ENCODE measurements around the gene NUFIP2. TPM values are rescaled to one million over a fixed set of nuclear protein-coding genes. Genes with fewer than 3 reads are reported as not detected.
"Not testable (repeated sequence)": the region's sequence is repeated elsewhere in the genome, so short reads cannot be mapped to it uniquely, and the experiment has no call there.

Gene NUFIP2, protein sequence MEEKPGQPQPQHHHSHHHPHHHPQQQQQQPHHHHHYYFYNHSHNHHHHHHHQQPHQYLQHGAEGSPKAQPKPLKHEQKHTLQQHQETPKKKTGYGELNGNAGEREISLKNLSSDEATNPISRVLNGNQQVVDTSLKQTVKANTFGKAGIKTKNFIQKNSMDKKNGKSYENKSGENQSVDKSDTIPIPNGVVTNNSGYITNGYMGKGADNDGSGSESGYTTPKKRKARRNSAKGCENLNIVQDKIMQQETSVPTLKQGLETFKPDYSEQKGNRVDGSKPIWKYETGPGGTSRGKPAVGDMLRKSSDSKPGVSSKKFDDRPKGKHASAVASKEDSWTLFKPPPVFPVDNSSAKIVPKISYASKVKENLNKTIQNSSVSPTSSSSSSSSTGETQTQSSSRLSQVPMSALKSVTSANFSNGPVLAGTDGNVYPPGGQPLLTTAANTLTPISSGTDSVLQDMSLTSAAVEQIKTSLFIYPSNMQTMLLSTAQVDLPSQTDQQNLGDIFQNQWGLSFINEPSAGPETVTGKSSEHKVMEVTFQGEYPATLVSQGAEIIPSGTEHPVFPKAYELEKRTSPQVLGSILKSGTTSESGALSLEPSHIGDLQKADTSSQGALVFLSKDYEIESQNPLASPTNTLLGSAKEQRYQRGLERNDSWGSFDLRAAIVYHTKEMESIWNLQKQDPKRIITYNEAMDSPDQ
- 10 to 100 TPM; 71.4 to 73.5 TPM for total RNA-seq
- polyA plus RNA-seq = 14.7 TPM

DNA sequence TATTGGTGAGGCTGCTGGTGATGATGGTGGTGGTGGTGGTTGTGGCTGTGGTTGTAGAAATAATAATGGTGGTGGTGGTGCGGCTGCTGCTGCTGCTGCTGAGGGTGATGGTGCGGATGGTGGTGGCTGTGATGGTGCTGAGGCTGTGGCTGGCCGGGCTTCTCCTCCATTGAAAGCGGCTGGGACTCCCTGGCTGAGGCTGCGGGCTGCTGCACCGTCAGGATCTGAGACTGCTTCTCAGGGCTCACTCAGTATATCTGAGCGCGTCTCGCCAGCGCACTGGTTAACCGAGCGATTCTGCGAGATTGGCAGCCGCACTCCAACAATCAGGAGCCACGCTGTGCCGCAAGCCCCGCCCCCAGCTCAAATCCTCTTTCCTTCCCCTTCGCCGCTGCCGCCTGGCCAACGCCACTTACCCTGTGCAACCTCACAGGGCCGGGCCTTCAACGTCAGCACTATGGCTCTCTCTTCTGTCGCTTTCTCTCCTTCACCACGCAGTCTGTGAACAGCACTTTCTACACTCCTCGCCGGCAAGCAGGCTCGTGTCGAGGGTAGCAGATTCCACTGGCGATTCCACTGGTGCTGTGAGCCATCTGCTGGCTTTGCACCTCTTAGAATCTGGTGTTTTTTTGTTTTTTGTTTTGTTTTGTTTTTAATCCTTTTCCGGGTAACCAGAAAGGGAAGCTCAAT lies at the start of gene NUFIP2:
Gene NUFIP2, minus strand, starts transcription at position 259 of the 690 bp plus-strand sequence. Its CDS starts 89 bp downstream, at position 170.
- Histone ChIP-seq H3K4me3 (ENCODE audit: low read length) (peak within 1 kb of the TSS; percentile 93), H3K27ac (ENCODE audit: low read depth, low read length) (peak within 1 kb of the TSS; percentile 75), H3K36me3 (ENCODE audit: insufficient read depth, low read length) (no peaks in the 10 kb centered on the region), H3K27me3 (ENCODE audit: insufficient read depth, low read length, poor library complexity, severe bottlenecking) (no peaks in the 10 kb centered on the region), H3K9me3 (ENCODE audit: low read length) (no peaks in the 10 kb centered on the region), H3K4me1 (ENCODE audit: insufficient read depth, low read length) (peaks cover 36% of the 10 kb centered on the region)
- Mint-ChIP-seq H3K4me3 (peak within 1 kb of the TSS; percentile 97 to 100 (median 100)), H3K27me3 (peaks cover 0 to 4% of the 10 kb centered on the region in 2 donors), H3K36me3 (peaks cover 0 to 31% (median 4%) of the 10 kb centered on the region in 3 donors), H3K9me3 (peaks cover 0 to 2% (median 0%) of the 10 kb centered on the region in 5 donors), H3K27ac (peak within 1 kb of the TSS; percentile 89 to 100 (median 99)), H3K4me1 (peaks cover 40 to 50% (median 42%) of the 10 kb centered on the region in 3 donors)
- DNase-seq = peak; percentile 96 to 98 (median 98)
- ChIA-PET CTCF (interaction anchor here (0.7 to 1.4 kb wide), 4 partner anchors 15 to 145 kb away, joined by 3 to 8 read pairs (median 3); no protein-coding TSS in a partner anchor), POLR2A (interaction anchor here (0.7 to 3.1 kb wide), 13 partner anchors 9 to 649 kb away, joined by 3 to 11 read pairs (median 5); partner anchors contain the start of genes BLTP2, TAOK1 and TP53I13)

GRCh38 chr17:29342158-29342765 lies 48.3 kb upstream of the NUFIP2 start:
- no peak for DNase-seq
- no peak overlapping the region for H3K4me3 ChIP-seq (ENCODE audit: low read length)
- Mint-ChIP-seq H3K4me1 (no peaks in the 10 kb centered on the region), H3K27ac (no peak overlapping the region), H3K4me3 (no peak overlapping the region), H3K9me3 (no peaks in the 10 kb centered on the region), H3K27me3 (peaks cover 0 to 26% of the 10 kb centered on the region in 2 donors), H3K36me3 (no peaks in the 10 kb centered on the region)
- H3K4me1 ChIP-seq (ENCODE audit: insufficient read depth, low read length) = no peaks in the 10 kb centered on the region
- ChIA-PET POLR2A (no interaction called here), CTCF (no interaction called here)
- no peak overlapping the region for H3K27ac ChIP-seq (ENCODE audit: low read depth, low read length)
- no peaks in the 10 kb centered on the region for H3K36me3 ChIP-seq (ENCODE audit: insufficient read depth, low read length)
- no peaks in the 10 kb centered on the region for H3K9me3 ChIP-seq (ENCODE audit: low read length)
- no peaks in the 10 kb centered on the region for H3K27me3 ChIP-seq (ENCODE audit: insufficient read depth, low read length, poor library complexity, severe bottlenecking)

GRCh38 chr17:29341726-29342125 lies 47.8 kb upstream of the NUFIP2 start:
- H3K4me1 ChIP-seq (ENCODE audit: insufficient read depth, low read length) = no peaks in the 10 kb centered on the region
- Mint-ChIP-seq H3K4me3 (no peak overlapping the region), H3K27ac (no peak overlapping the region), H3K36me3 (no peaks in the 10 kb centered on the region), H3K4me1 (no peaks in the 10 kb centered on the region), H3K27me3 (peaks cover 0 to 26% of the 10 kb centered on the region in 2 donors), H3K9me3 (no peaks in the 10 kb centered on the region)
- no peaks in the 10 kb centered on the region for H3K27me3 ChIP-seq (ENCODE audit: insufficient read depth, low read length, poor library complexity, severe bottlenecking)
- DNase-seq = no peak
- H3K36me3 ChIP-seq (ENCODE audit: insufficient read depth, low read length) = no peaks in the 10 kb centered on the region
- H3K4me3 ChIP-seq (ENCODE audit: low read length) = no peak overlapping the region
- no peak overlapping the region for H3K27ac ChIP-seq (ENCODE audit: low read depth, low read length)
- ChIA-PET POLR2A (no interaction called here), CTCF (no interaction called here)
- no peaks in the 10 kb centered on the region for H3K9me3 ChIP-seq (ENCODE audit: low read length)

DNA sequence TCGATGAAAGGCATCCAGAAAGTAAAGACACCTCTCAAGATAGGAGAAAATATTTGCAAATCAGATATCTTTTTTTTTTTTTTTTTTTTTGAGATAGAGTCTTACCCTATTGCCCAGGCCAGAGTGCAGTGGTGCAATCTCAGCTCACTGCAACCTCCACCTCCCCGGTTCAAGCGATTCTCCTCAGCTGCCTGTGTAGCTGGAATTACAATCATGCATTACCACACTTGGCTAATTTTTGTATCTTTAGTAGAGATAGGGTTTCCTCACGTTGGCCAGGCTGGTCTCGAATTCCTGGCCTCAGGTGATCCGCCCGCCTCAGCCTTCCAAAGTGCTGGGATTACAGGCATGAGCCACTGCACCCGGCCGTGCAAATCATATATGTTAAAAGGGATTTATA lies 45.1 kb upstream of the NUFIP2 start:
- H3K9me3 ChIP-seq (ENCODE audit: low read length); H3K4me3 ChIP-seq (ENCODE audit: low read length); H3K4me1 Mint-ChIP-seq; POLR2A ChIA-PET; H3K4me1 ChIP-seq (ENCODE audit: insufficient read depth, low read length); H3K36me3 ChIP-seq (ENCODE audit: insufficient read depth, low read length); H3K9me3 Mint-ChIP-seq; DNase-seq; H3K27me3 ChIP-seq (ENCODE audit: insufficient read depth, low read length, poor library complexity, severe bottlenecking); H3K4me3 Mint-ChIP-seq; H3K36me3 Mint-ChIP-seq; H3K27ac Mint-ChIP-seq; H3K27ac ChIP-seq (ENCODE audit: low read depth, low read length): not testable (repeated sequence)
- H3K27me3 Mint-ChIP-seq = peaks cover 0 to 18% of the 10 kb centered on the region in 2 donors
- CTCF ChIA-PET = interaction anchor here (0.7 kb wide), 1 partner anchor 194 kb away, joined by 3 read pairs; no protein-coding TSS in a partner anchor

DNA sequence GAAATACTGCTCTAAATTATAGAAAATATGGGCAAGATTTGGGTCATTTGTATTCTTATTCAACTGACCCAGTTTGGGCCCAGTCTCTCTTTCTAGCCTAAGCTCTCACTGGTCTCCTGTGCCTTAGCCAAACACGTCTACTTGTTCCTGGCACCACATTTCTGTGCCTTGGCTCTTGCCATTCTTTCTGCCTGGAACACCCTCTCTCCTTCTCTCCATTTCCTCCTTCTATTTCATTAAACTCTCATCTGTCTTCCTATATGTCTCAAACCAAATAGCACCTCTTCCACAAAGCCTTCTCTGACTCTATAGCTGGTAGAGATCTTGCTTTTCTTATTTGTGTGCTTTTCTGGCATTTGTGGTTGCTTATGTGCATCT lies 37.7 kb upstream of the NUFIP2 start:
- DNase-seq = no peak
- no peak overlapping the region for H3K4me3 ChIP-seq (ENCODE audit: low read length)
- ChIA-PET CTCF (interaction anchor here (1.5 kb wide), 1 partner anchor 12 kb away, joined by 3 read pairs; no protein-coding TSS in a partner anchor), POLR2A (interaction anchor here (1.1 kb wide), 1 partner anchor 13 kb away, joined by 3 read pairs; no protein-coding TSS in a partner anchor)
- H3K9me3 ChIP-seq (ENCODE audit: low read length) = no peaks in the 10 kb centered on the region
- Mint-ChIP-seq H3K4me1 (no peaks in the 10 kb centered on the region), H3K27me3 (peaks cover 0 to 2% of the 10 kb centered on the region in 2 donors), H3K36me3 (no peaks in the 10 kb centered on the region), H3K9me3 (no peaks in the 10 kb centered on the region), H3K27ac (no peak overlapping the region), H3K4me3 (no peak overlapping the region)
- H3K4me1 ChIP-seq (ENCODE audit: insufficient read depth, low read length) = no peaks in the 10 kb centered on the region
- no peaks in the 10 kb centered on the region for H3K27me3 ChIP-seq (ENCODE audit: insufficient read depth, low read length, poor library complexity, severe bottlenecking)
- H3K27ac ChIP-seq (ENCODE audit: low read depth, low read length) = no peak overlapping the region
- H3K36me3 ChIP-seq (ENCODE audit: insufficient read depth, low read length) = no peaks in the 10 kb centered on the region

DNA sequence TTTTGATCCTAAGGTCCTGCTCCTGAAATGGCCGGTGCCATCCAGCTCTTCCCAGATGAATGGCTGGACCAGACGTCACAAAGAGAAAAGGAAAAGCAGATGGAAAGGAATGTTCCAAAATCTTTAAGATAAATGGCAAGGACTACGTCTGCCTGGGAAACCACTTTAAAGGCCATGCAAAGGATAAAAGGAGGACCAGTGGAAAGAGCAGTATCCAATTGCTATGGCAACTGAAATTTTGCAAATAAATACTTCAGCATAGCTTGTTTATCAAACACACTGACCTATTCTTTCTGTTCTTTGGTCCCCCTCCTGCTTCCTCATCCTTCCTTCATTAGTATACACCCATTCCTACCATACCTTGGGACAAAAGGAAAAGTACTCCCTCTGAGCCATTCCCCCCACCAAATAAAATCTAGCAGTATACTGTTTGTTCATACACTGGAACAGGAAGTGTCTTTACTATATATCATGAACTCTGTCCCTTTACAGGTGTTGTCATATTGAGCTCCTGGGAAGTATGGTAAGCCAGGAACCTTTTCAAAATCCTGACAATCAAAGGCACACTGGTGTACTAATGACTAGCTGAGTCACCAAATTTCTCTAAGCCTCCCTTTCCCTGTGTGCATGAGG lies 37.2 kb upstream of the NUFIP2 start:
- H3K4me1 ChIP-seq (ENCODE audit: insufficient read depth, low read length) = no peaks in the 10 kb centered on the region
- no peaks in the 10 kb centered on the region for H3K27me3 ChIP-seq (ENCODE audit: insufficient read depth, low read length, poor library complexity, severe bottlenecking)
- ChIA-PET POLR2A (no interaction called here), CTCF (interaction anchor here (1.5 kb wide), 1 partner anchor 11 kb away, joined by 3 read pairs; no protein-coding TSS in a partner anchor)
- H3K4me3 Mint-ChIP-seq = no peak overlapping the region
- H3K27me3 Mint-ChIP-seq = peaks cover 0 to 2% of the 10 kb centered on the region in 2 donors
- no peak overlapping the region for H3K4me3 ChIP-seq (ENCODE audit: low read length)
- H3K36me3 ChIP-seq (ENCODE audit: insufficient read depth, low read length) = no peaks in the 10 kb centered on the region
- no peaks in the 10 kb centered on the region for H3K9me3 ChIP-seq (ENCODE audit: low read length)
- H3K4me1 Mint-ChIP-seq = no peaks in the 10 kb centered on the region
- no peaks in the 10 kb centered on the region for H3K36me3 Mint-ChIP-seq
- no peak overlapping the region for H3K27ac ChIP-seq (ENCODE audit: low read depth, low read length)
- no peak overlapping the region for H3K27ac Mint-ChIP-seq
- no peak for DNase-seq
- no peaks in the 10 kb centered on the region for H3K9me3 Mint-ChIP-seq

GRCh38 chr17:29327412-29327811 lies 33.5 kb upstream of the NUFIP2 start:
- Mint-ChIP-seq H3K9me3 (no peaks in the 10 kb centered on the region), H3K4me1 (no peaks in the 10 kb centered on the region), H3K4me3 (no peak overlapping the region), H3K27me3 (peaks cover 0 to 2% of the 10 kb centered on the region in 2 donors), H3K36me3 (no peaks in the 10 kb centered on the region), H3K27ac (no peak overlapping the region)
- DNase-seq = no peak
- Histone ChIP-seq H3K4me3 (ENCODE audit: low read length) (no peak overlapping the region), H3K4me1 (ENCODE audit: insufficient read depth, low read length) (no peaks in the 10 kb centered on the region), H3K36me3 (ENCODE audit: insufficient read depth, low read length) (no peaks in the 10 kb centered on the region), H3K9me3 (ENCODE audit: low read length) (no peaks in the 10 kb centered on the region), H3K27me3 (ENCODE audit: insufficient read depth, low read length, poor library complexity, severe bottlenecking) (no peaks in the 10 kb centered on the region), H3K27ac (ENCODE audit: low read depth, low read length) (no peak overlapping the region)
- ChIA-PET POLR2A (no interaction called here), CTCF (no interaction called here)
